H1 (cell line): Measurements from ENCODE around the gene TIMMDC1. TPM values are rescaled to one million over a fixed set of nuclear protein-coding genes. Genes with fewer than 3 reads are reported as not detected.

Source experiments
- CTCF ChIA-PET: fragments of 300-600 bp; sonication (Branson Sonifier 250); formaldehyde crosslinking; loops from one replicate; lab custom pipeline; 2021; ENCODE audit not compliant: partially characterized antibody; lab: Charles Lee
- POLR2A ChIA-PET: fragments of 300-600 bp; sonication (Branson Sonifier 250); formaldehyde crosslinking; loops from one replicate; lab custom pipeline; 2021; ENCODE audit warnings: inconsistent platforms; ENCODE audit not compliant: partially characterized antibody; lab: Charles Lee
- DNase-seq, 2 experiments: peaks; one replicate each; pipeline versions ENCODE4 v3.0.0 to v3.0.0-alpha.2; 2010 to 2022; ENCODE audit warnings: low spot score in 2 of 2, low read depth in 1 of 2, mixed read lengths in 1 of 2
- FAIRE-seq: peaks from 2 replicates; lab custom pipeline; 2011; peaks lifted over from hg19 to GRCh38; lab: Jason Lieb, UNC
- H2AFZ ChIP-seq: 2 replicates; pipeline ENCODE4 v1.8.1; 2012; ENCODE audit warnings: low read length, inconsistent platforms
- H2AK5ac ChIP-seq: 2 replicates; pipeline ENCODE4 v1.6.1; 2013; ENCODE audit warnings: low read depth, low read length
- H2BK120ac ChIP-seq: replicated peaks from 2 replicates; pipeline ENCODE3; 2013; ENCODE audit warnings: low read depth, low read length, inconsistent platforms
- H2BK12ac ChIP-seq: 2 replicates; pipeline ENCODE4 v1.6.1; 2013; ENCODE audit warnings: low read depth, low read length
- H2BK15ac ChIP-seq: 2 replicates; pipeline ENCODE4 v1.6.1; 2013; ENCODE audit warnings: low read length
- H2BK20ac ChIP-seq: 2 replicates; pipeline ENCODE4 v1.6.1; 2013; ENCODE audit warnings: low read length
- H2BK5ac ChIP-seq: 2 replicates; pipeline ENCODE4 v1.6.1; 2013; ENCODE audit warnings: low read depth, low read length
- H3K14ac ChIP-seq: 2 replicates; pipeline ENCODE4 v1.6.1; 2013; ENCODE audit warnings: inconsistent platforms; ENCODE audit not compliant: insufficient read length
- H3K18ac ChIP-seq: 2 replicates; pipeline ENCODE4 v1.6.1; 2013; ENCODE audit warnings: low read length; ENCODE audit errors: extremely low read depth
- H3K23ac ChIP-seq: 2 replicates; pipeline ENCODE4 v1.6.1; 2013; ENCODE audit warnings: inconsistent platforms; ENCODE audit not compliant: insufficient read length
- H3K23me2 ChIP-seq: 2 replicates; pipeline ENCODE4 v1.6.1; 2013; ENCODE audit warnings: low read depth, low read length
- H3K27ac ChIP-seq: 2 replicates; pipeline ENCODE4 v1.6.1; 2011; ENCODE audit warnings: low read depth, low read length, inconsistent platforms
- H3K27me3 ChIP-seq, 4 experiments: replicated peaks in 1 of 4; 1 replicate in 1 of 4; 2 replicates in 3 of 4; pipeline versions ENCODE4 v1.6.1 to v1.8.1; 2011 to 2013; ENCODE audit warnings: low read length in 3 of 4, mild to moderate bottlenecking in 3 of 4, inconsistent platforms in 2 of 4, mixed read lengths in 2 of 4, moderate library complexity in 1 of 4; ENCODE audit not compliant: control insufficient read depth in 3 of 4, insufficient read depth in 3 of 4; ENCODE audit errors: extremely low read depth in 1 of 4
- H3K36me3 ChIP-seq, 4 experiments: 2 replicates each; pipeline versions ENCODE4 v1.6.1 to v1.8.1; 2011 to 2013; ENCODE audit warnings: mild to moderate bottlenecking in 4 of 4, low read length in 3 of 4, moderate library complexity in 2 of 4, control low read depth in 1 of 4, inconsistent platforms in 1 of 4; ENCODE audit not compliant: insufficient read depth in 4 of 4, control insufficient read depth in 2 of 4
- H3K4ac ChIP-seq: replicated peaks from 2 replicates; pipeline ENCODE3; 2013; ENCODE audit warnings: low read length, low read depth, mixed read lengths, inconsistent platforms; ENCODE audit not compliant: insufficient read length
- H3K4me1 ChIP-seq, 4 experiments: replicated peaks in 1 of 4; 1 replicate in 1 of 4; 2 replicates in 3 of 4; pipeline versions ENCODE4 v1.6.1 to v1.8.1; 2011 to 2013; ENCODE audit warnings: low read length in 3 of 4, inconsistent platforms in 2 of 4, mixed read lengths in 1 of 4; ENCODE audit not compliant: insufficient read depth in 4 of 4, control insufficient read depth in 3 of 4
- H3K4me2 ChIP-seq, 2 experiments: 2 replicates each; pipeline versions ENCODE4 v1.6.1 to v1.8.1; 2011 to 2013; ENCODE audit warnings: low read depth in 2 of 2, low read length in 2 of 2, control low read depth in 1 of 2, inconsistent platforms in 1 of 2, mild to moderate bottlenecking in 1 of 2; ENCODE audit not compliant: insufficient read depth in 1 of 2
- H3K4me3 ChIP-seq, 4 experiments: fragments of 200-600, 300-600 bp in 1 of 4; sonication (generic), shearing (Covaris generic), sonication (Bioruptor Twin) in 1 of 4; 2 replicates each; pipeline versions ENCODE4 v1.5.1 to v1.8.1; 2011 to 2016; ENCODE audit warnings: low read length in 4 of 4, low read depth in 3 of 4, control low read depth in 2 of 4, inconsistent platforms in 2 of 4, mild to moderate bottlenecking in 2 of 4, mixed read lengths in 1 of 4, moderate library complexity in 1 of 4; ENCODE audit not compliant: insufficient read depth in 2 of 4; ENCODE audit errors: extremely low read depth in 1 of 4
- H3K56ac ChIP-seq: replicated peaks from 2 replicates; pipeline ENCODE3; 2013; ENCODE audit warnings: low read depth, mild to moderate bottlenecking, mixed read lengths, low read length, inconsistent platforms; ENCODE audit not compliant: insufficient read length
- H3K79me1 ChIP-seq: 2 replicates; pipeline ENCODE4 v1.6.1; 2013; ENCODE audit warnings: low read depth, low read length, control low read depth
- H3K79me2 ChIP-seq, 2 experiments: 2 replicates each; pipeline versions ENCODE4 v1.6.1 to v1.8.1; 2012 to 2013; ENCODE audit warnings: low read length in 2 of 2, mild to moderate bottlenecking in 2 of 2, inconsistent platforms in 1 of 2; ENCODE audit not compliant: insufficient read depth in 2 of 2, control insufficient read depth in 1 of 2
- H3K9ac ChIP-seq, 4 experiments: replicated peaks in 1 of 4; 1 replicate in 1 of 4; 2 replicates in 3 of 4; pipeline versions ENCODE4 v1.6.1 to v1.8.1; 2011 to 2013; ENCODE audit warnings: low read depth in 3 of 4, low read length in 3 of 4, control low read depth in 2 of 4, mild to moderate bottlenecking in 2 of 4, moderate library complexity in 2 of 4, inconsistent platforms in 1 of 4; ENCODE audit errors: extremely low read depth in 1 of 4
- H3K9me3 ChIP-seq, 2 experiments: 2 replicates each; pipeline versions ENCODE4 v1.6.1 to v1.8.1; 2012 to 2013; ENCODE audit warnings: mild to moderate bottlenecking in 2 of 2, moderate library complexity in 2 of 2, control low read depth in 1 of 2, inconsistent platforms in 1 of 2, low read depth in 1 of 2, low read length in 1 of 2, mixed read lengths in 1 of 2; ENCODE audit not compliant: insufficient read depth in 2 of 2
- H4K20me1 ChIP-seq, 2 experiments: replicated peaks in 1 of 2; 2 replicates each; pipeline versions ENCODE3 to v1.8.1; 2011 to 2013; ENCODE audit warnings: inconsistent platforms in 2 of 2, low read length in 2 of 2, mild to moderate bottlenecking in 1 of 2; ENCODE audit not compliant: insufficient read depth in 2 of 2, control insufficient read depth in 1 of 2
- H4K5ac ChIP-seq: 2 replicates; pipeline ENCODE4 v1.6.1; 2013; ENCODE audit warnings: low read length, low read depth, mixed read lengths, inconsistent platforms; ENCODE audit not compliant: insufficient read length
- H4K8ac ChIP-seq: 2 replicates; pipeline ENCODE4 v1.8.0; 2013; ENCODE audit warnings: mild to moderate bottlenecking, moderate library complexity, low read length, inconsistent platforms; ENCODE audit not compliant: insufficient read depth; ENCODE audit errors: extremely low read depth
- H4K91ac ChIP-seq: replicated peaks from 2 replicates; pipeline ENCODE3; 2013; ENCODE audit warnings: low read length, mixed read lengths, inconsistent platforms; ENCODE audit not compliant: insufficient read length
- RBBP5 ChIP-seq: IDR thresholded peaks from 2 replicates; pipeline ENCODE4 v1.7.1; 2012; ENCODE audit warnings: low read depth, mild to moderate bottlenecking, inconsistent platforms, low read length, moderate library complexity, borderline replicate concordance
- RFX5 ChIP-seq: IDR thresholded peaks from 2 replicates; pipeline ENCODE4 v1.6.1; 2011; ENCODE audit warnings: low read depth, low read length, improper control_type of control experiment, borderline replicate concordance
- SIN3A ChIP-seq, 2 experiments: IDR thresholded peaks in 1 of 2; conservative IDR thresholded peaks in 1 of 2; 2 replicates each; pipeline ENCODE4 v1.6.1; 2011 to 2012; ENCODE audit warnings: low read length in 2 of 2, improper control_type of control experiment in 1 of 2, low read depth in 1 of 2, mild to moderate bottlenecking in 1 of 2
- SUZ12 ChIP-seq: fragments of 200-600 bp; sonication (generic); IDR thresholded peaks from 2 replicates; pipeline ENCODE4 v1.6.1; 2012; ENCODE audit warnings: mild to moderate bottlenecking, inconsistent platforms, low read length, moderate library complexity, mixed read lengths
- WGBS, 2 experiments: shearing (Covaris generic) in 1 of 2; methylation state at CpG; one replicate each; pipeline versions ENCODE4 v1.1.6 to v1.1.7; 2013 to 2015; ENCODE audit warnings: low lambda C conversion rate in 2 of 2, mixed read lengths in 2 of 2, inconsistent platforms in 1 of 2, low coverage in 1 of 2, missing lambda C conversion rate in 1 of 2; ENCODE audit not compliant: insufficient replicate concordance in 2 of 2, insufficient coverage in 1 of 2, insufficient read length in 1 of 2; ENCODE audit errors: extremely low coverage in 1 of 2, missing lambda C conversion rate in 1 of 2; 5-methylcytosine and 5-hydroxymethylcytosine counted together
- polyA plus RNA-seq, 7 experiments: library from polyadenylated mRNA; depleted of rRNA in 3 of 7; stranded (reverse) in 5 of 7; unstranded in 2 of 7; fragments of >200 nt in 5 of 7; fragments of 200-250 nt in 2 of 7; gene quantifications; 1 replicate in 5 of 7; 2 replicates in 1 of 7; 4 replicates in 1 of 7; pipeline versions ENCODE4 v1.2.1 to v1.2.3, GENCODE V29; 2011 to 2013; ENCODE audit warnings: missing spikeins in 2 of 7, mixed read lengths in 2 of 7
- total RNA-seq: library from RNA; stranded (reverse); fragmentation: NEBNext Ultra II Directional; extraction: Animal tissue kit (Norgen Biotek cat#: 25700); gene quantifications from 2 replicates; pipeline ENCODE4 v1.2.1, GENCODE V29; 2021

TIMMDC1 gene
- total and polyA plus RNA-seq, 2 of the 8 experiments (the other 6 are each of a cell fraction or from before 2014, with no cell fraction given), result 80.7 to 128 TPM

DNA sequence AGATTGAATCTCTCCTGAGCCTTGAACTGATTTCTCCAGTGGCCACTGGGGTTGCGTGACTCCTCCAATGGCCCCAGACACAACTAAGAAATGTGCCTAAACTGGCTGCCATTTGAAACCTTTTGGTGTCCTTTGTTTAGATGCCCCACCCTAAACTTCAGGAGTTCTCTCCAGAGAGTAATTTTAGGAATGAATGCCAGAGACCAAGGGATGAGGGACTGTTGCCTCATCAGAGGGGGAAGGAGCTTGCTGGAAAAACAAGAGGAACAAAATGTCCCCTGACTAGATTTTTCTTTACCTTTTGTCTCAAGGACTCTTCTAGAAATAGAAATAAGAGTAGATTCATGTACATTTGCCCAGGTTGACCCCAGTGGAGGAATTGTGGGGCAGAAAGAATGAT lies 72.9 kb downstream of the TIMMDC1 start:
- H3K36me3 ChIP-seq, result no peaks in the 10 kb centered on the region
- no peak overlapping the region for H3K9ac ChIP-seq
- no peak overlapping the region for H4K8ac ChIP-seq
- no peak overlapping the region for H3K4me3 ChIP-seq
- no peak overlapping the region for H3K56ac ChIP-seq
- WGBS, 2 experiments, result 90% methylated on average over 1 of the region's 1 CpG; no CpG with 5 or more reads in 1 of the 2 experiments
- no peak overlapping the region for H2AK5ac ChIP-seq
- no peaks in the 10 kb centered on the region for H3K9me3 ChIP-seq
- no peak overlapping the region for H3K18ac ChIP-seq
- H4K91ac ChIP-seq, result no peak overlapping the region
- H3K79me2 ChIP-seq, result no peaks in the 10 kb centered on the region
- no peak overlapping the region for H2BK20ac ChIP-seq
- POLR2A ChIA-PET, result no interaction called here
- H4K5ac ChIP-seq, result no peak overlapping the region
- no peaks in the 10 kb centered on the region for H4K20me1 ChIP-seq
- FAIRE-seq (no peak), DNase-seq (no peak)
- no peak overlapping the region for H2BK5ac ChIP-seq
- H3K27me3 ChIP-seq, result no peaks in the 10 kb centered on the region
- no peaks in the 10 kb centered on the region for H3K23me2 ChIP-seq
- no peak overlapping the region for H3K23ac ChIP-seq
- H2BK120ac ChIP-seq, result no peak overlapping the region
- no peaks in the 10 kb centered on the region for H3K4me1 ChIP-seq
- CTCF ChIA-PET, result interaction anchor here (1.0 to 1.7 kb wide), 3 partner anchors 11 to 119 kb away, joined by 3 read pairs; no protein-coding TSS in a partner anchor
- H3K4ac ChIP-seq, result no peak overlapping the region
- H3K4me2 ChIP-seq, result no peak overlapping the region
- no peak overlapping the region for H2AFZ ChIP-seq
- no peak for TF ChIP-seq SIN3A (conservative IDR thresholded peaks at IDR 0.05 in 1 of 2, IDR thresholded peaks at IDR 0.05 in 1 of 2; ENCODE audit: low read depth in 1 of 2, low read length in 2 of 2)
- no peak for TF ChIP-seq RBBP5
- TF ChIP-seq RFX5, result no peak
- no peak for TF ChIP-seq SUZ12
- TF ChIP-seq, all 59 proteins: peak for 0
- Histone ChIP-seq H3K14ac (no peak overlapping the region), H2BK15ac (no peak overlapping the region), H3K79me1 (no peaks in the 10 kb centered on the region), H3K27ac (no peak overlapping the region), H2BK12ac (no peak overlapping the region)
